Hypothalamus (tissue), 51 donors: ENCODE results near the gene CASS4.

Experiments
- DNase-seq, 51 donors: peaks; one replicate each; lab custom pipeline; 2025; lab: John Stamatoyannopoulos, UW

Gene CASS4

DNA sequence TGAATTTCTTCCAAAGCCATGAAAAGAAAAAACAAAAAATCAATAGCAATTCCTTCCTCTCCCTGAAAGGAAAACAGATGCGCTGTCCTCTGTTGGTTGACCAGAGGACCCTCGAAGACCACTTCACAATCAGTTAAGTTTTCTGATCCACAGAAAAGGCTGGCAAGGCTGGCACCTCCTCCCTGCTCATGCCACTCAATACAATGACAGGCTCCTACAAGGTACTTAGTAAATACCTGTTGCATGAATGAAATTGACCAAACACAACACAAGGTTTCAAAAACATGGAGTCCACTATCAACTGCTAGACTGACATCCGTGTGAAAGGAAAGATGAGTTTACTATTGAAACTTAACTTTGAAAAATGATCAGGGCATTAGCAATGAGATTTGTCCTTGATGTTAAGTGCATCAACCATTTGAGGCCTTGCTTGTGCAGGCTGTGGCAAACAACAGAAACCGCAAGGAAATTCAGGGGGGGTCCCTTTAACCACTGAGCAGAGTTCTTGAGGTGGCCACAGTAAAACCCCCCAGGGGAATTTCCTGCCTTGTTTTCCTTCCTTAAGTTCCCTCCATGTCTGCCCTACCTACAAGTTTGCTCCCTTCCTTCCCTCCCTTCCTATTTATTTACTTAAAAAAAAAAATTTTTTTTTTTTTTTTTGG lies 28.4 kb downstream of the CASS4 start:
- DNase-seq: no peak

GRCh38 chr20:56442389-56443365 lies 30.6 kb downstream of the CASS4 start:
- no peak for DNase-seq

DNA sequence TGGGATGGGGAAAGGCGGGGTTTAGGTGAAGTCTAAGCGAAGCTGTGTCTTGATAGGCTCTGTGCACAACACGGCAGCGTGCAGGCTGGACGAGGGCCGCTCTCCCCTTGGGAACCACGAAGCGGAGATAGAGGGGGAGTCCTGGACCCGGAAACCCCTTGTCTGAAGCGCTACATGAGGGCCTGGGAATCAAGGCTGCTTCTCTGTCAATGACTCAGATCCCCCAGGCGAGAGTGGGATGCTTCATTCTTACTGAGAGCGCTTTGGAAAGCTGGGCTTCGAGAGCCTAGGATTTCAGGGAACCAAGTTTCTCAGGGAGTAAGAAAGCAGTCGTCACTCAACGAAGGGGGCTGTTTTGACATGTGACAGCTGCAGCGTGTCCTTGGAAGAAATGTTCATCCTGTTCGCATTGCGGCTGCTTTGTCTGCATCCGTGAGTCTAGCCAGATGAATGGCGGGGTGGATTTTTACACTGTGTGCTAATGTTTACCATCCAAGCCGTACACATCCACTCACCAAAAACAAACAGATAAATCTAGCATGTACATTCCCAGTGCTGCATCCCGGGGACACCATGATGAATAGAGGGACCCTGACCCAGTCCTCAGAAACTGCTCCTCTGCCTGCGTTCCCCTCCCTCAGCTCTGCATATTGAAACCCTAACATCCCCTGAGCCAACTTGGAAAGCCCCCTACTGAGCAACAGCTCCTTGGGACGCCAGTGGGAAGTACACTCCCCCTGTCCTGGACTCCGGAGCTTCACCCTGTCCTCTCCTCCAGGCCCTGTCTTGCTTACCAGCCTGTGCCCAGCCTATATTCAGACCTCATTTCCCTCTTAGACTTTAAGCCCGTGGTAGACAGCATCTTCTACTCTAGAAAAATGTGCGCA lies 31.8 kb downstream of the CASS4 start:
- DNase-seq: peak in 1 of 51 donors; percentile 36

- no peak for DNase-seq
These were observed 33.1 kb downstream of the CASS4 start for GRCh38 chr20:56445130-56445529.

DNA sequence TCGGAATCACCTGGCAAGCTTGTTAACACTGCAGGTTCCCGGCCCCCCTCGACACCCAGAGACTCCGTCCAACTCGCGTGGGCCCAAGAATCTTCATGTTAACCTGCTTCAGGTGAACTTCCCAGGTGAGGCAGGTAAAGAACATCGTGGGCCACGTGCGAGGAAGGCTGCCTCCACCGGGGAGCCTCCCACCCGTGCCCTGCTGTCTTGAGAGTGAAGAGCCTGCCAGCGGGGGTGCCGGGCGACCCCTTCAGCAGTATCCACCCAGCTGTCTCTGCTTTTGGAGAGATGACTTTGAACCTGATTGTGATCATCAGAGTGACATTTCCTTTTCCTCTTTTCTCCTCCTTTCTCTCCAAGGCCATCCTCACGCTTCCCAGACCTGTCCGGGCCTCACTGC lies 33.5 kb downstream of the CASS4 start:
- DNase-seq: no peak

- DNase-seq: no peak
These were observed 35.2 kb downstream of the CASS4 start for GRCh38 chr20:56447227-56447626.

- DNase-seq: no peak
These were observed 37.4 kb downstream of the CASS4 start for GRCh38 chr20:56449459-56449858.

DNA sequence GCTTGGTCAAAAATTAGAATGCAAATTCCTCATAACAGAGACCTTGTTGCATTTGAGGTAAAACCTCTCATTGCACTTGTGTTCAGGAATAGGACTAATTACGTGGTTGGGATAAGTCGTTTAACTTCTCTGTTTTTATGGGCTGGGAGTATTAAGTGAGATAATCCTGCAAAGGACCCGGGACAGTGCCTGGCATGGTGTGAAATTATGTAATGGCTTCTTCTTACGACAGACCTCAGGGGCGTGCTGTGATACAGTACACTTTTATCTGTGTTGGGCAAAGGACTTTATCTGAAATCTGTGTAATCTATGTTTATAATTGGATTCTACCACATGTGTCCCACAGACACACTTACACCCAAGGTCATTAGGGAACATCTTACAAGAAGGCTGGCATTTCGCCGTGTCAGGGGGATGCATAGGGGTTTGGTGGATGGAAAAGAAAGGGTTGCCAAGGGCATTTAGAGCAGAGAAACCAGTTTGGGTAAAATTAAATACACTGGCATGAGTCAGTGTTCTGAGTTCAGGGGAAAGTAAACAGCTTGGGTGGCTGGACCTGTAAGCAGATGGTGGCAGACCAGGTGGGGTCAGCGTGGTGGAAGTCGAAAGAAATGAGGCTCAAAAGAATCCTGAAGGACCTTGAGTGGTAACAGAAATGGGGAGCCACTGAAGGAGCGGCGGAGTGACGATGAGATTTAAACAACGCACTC lies 39.2 kb downstream of the CASS4 start:
- no peak for DNase-seq

GRCh38 chr20:56453352-56453751 lies 41.3 kb downstream of the CASS4 start:
- no peak for DNase-seq

GRCh38 chr20:56454754-56455153 lies 42.7 kb downstream of the CASS4 start:
- DNase-seq: no peak

- DNase-seq: no peak
These were observed 46.3 kb downstream of the CASS4 start for GRCh38 chr20:56458206-56458821.

GRCh38 chr20:56460459-56460858 lies 48.4 kb downstream of the CASS4 start:
- no peak for DNase-seq

- no peak for DNase-seq
These were observed 49.5 kb downstream of the CASS4 start for GRCh38 chr20:56461576-56461975.

GRCh38 chr20:56463428-56463827 lies 51.4 kb downstream of the CASS4 start:
- no peak for DNase-seq

DNA sequence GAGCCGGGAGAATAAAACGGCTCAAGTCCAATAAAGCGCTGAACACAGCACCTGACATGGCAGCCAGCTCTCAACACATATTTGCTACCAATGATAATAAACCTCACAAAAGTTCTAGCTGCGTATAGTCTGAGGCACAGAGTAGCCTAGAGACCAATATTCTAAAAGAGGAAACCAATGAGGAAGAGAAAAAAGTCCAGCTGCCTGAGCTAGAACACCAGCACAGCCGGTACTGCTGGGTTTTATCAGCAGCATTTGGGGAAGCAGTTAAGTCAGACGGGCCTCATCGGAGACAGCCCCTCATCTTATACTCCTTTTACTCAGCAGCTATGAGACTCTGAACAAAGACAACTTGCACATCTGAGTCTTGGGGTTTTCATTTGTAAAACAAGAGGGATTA lies 53.9 kb downstream of the CASS4 start:
- no peak for DNase-seq

GRCh38 chr20:56467968-56468315 lies 55.9 kb downstream of the CASS4 start:
- DNase-seq: no peak

DNA sequence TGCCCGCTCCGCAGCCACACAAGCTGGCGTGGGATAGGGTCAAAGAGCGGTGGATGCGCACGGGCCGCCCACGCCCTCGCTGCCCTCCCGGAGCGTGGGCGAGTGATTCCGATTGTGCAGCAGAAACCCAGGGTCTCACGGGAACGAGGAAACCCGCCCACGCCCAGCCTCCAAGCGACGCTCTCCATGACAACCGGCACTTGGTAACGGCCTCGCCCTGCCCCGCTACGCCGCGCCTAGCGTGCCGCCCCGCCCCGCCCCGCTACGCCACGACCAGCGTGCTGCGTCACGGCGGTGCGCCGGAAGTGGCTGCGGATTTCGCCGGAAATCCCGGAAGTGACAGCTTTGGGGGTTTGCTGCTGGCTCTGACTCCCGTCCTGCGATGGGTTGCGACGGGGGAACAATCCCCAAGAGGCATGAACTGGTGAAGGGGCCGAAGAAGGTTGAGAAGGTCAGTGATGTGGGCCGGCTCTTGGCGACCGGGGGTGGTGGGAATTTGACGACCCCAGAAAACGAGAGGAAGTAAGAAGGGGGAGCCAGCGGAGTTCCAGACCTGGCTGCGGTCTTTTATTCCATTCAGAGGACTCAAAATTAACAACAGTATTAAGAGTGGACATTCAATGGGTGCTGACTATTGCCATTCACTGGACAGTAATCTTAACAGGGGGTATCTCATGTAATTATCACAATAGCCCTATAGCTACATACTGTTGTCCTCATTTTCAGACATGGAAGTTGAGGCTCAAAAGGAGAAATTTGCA lies 56.4 kb downstream of the CASS4 start, which contains the start of gene RTF2:
Gene RTF2, plus strand, starts transcription at position 312 of the 761 bp plus-strand sequence. Its CDS starts 71 bp downstream, at position 383.
- DNase-seq: peak; percentile 58 to 96 (median 89)

DNA sequence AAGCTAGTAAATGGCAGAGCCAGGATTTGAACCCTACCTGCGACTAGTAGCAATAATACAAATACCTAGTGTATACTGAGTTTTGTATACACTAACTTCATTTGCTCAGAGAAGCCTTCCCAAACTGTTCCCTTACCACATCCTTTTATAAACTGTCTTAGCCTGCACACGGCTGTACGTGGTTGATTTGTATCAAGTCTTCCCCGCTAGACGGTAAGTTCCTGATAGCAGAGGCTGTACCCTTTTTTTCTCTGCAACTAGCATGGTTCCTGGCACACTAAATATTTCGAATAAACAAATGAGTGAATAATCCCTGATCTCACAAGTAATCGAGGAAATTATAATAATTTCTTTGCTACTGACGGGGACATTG lies 57.0 kb downstream of the CASS4 start:
- DNase-seq: no peak

- peak in 1 of 51 donors; percentile 9 for DNase-seq
These were observed 71.9 kb downstream of the CASS4 start for GRCh38 chr20:56483970-56484369.
